COLO668 (cell line): ENCODE results near the gene LCA5L.

Source experiments
- DNase-seq: peaks from one replicate; lab custom pipeline; 2025; ENCODE audit not compliant: unreplicated experiment; lab: John Stamatoyannopoulos, UW

LCA5L gene

DNA sequence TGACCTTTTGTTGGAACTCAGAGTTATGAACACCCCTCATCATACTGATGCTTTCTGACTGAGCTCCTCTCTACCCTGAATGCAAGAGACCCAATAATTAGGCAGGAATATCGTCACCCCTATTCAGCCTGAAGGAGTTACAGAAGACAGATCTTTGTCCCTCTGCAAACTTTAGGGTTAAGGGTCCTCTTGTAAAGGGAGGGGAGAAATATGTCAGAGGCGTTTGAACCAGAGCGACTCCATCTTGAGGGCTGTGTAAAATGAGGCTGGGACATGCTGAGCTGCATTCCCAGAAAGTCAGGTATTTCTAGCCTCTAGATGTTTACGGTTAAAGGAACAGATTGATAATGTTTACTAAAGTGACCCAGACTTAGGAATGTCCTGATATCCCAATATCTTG, 86.2 kb downstream of the LCA5L start:
- DNase-seq = no peak
